Caco-2 (cell line): ENCODE results near the gene FLOT1. TPM values are rescaled to one million over a fixed set of nuclear protein-coding genes. Genes with fewer than 3 reads are reported as not detected.

Experiments used
- BruUV-seq: library from RNA; stranded (reverse); fragments of 400-500 nt; replicated peaks from 2 replicates; lab custom pipeline; 2021; lab: Mats Ljungman, UMichigan
- CTCF ChIA-PET: fragments of 300-600 bp; sonication (Branson Sonifier 250); formaldehyde crosslinking; loops from one replicate; lab custom pipeline; 2022; ENCODE audit warnings: antibody characterized with exemption; lab: Charles Lee
- POLR2A ChIA-PET: fragments of 300-600 bp; sonication (Branson Sonifier 250); formaldehyde crosslinking; loops from one replicate; lab custom pipeline; 2022; ENCODE audit warnings: antibody characterized with exemption; lab: Charles Lee
- DNase-seq, 2 experiments: peaks; one replicate each; pipeline versions ENCODE4 v3.0.0 to v3.0.0-alpha.2; 2020 to 2022
- H3K27me3 ChIP-seq: replicated peaks from 2 replicates; pipeline ENCODE4 v1.6.0; 2011; ENCODE audit warnings: low read length; ENCODE audit not compliant: control insufficient read depth, insufficient read depth
- H3K36me3 ChIP-seq: 2 replicates; pipeline ENCODE4 v1.5.1; 2011; ENCODE audit warnings: low read length; ENCODE audit not compliant: control insufficient read depth, insufficient read depth
- H3K4me1 ChIP-seq: fragments of 250-450 bp; sonication (Bioruptor Pico); 2 replicates; pipeline ENCODE4 v1.5.1; 2020; ENCODE audit warnings: mild to moderate bottlenecking
- H3K4me3 ChIP-seq: 2 replicates; pipeline ENCODE4 v1.5.1; 2011; ENCODE audit warnings: low read depth, mild to moderate bottlenecking, control low read depth, low read length
- H3K9me3 ChIP-seq: fragments of 250-450 bp; sonication (Bioruptor Pico); 2 replicates; pipeline ENCODE4 v1.5.1; 2020; ENCODE audit warnings: mild to moderate bottlenecking, moderate library complexity
- H3K27ac Mint-ChIP-seq: one replicate; pipeline ENCODE4 v1.8.0; 2022; ENCODE audit warnings: mixed read lengths; ENCODE audit not compliant: unreplicated experiment
- H3K27me3 Mint-ChIP-seq: one replicate; pipeline ENCODE4 v1.8.0; 2022; ENCODE audit warnings: mixed read lengths; ENCODE audit not compliant: insufficient read depth, unreplicated experiment
- H3K36me3 Mint-ChIP-seq: one replicate; pipeline ENCODE4 v1.8.0; 2022; ENCODE audit warnings: mild to moderate bottlenecking, mixed read lengths; ENCODE audit not compliant: insufficient read depth, unreplicated experiment
- H3K4me1 Mint-ChIP-seq: one replicate; pipeline ENCODE4 v1.8.0; 2022; ENCODE audit warnings: low read depth, mixed read lengths; ENCODE audit not compliant: unreplicated experiment
- H3K4me3 Mint-ChIP-seq: one replicate; pipeline ENCODE4 v1.8.0; 2022; ENCODE audit warnings: mild to moderate bottlenecking, moderate library complexity, mixed read lengths; ENCODE audit not compliant: unreplicated experiment
- H3K9me3 Mint-ChIP-seq: one replicate; pipeline ENCODE4 v1.8.0; 2022; ENCODE audit warnings: mixed read lengths; ENCODE audit not compliant: unreplicated experiment
- intact Hi-C: fragments of 100-400 bp; cut with micrococcal nuclease; formaldehyde crosslinking; loops from one replicate; pipeline ENCODE4 v1.10.0; 2022; ENCODE audit not compliant: unreplicated experiment
- total RNA-seq: library from RNA; stranded (reverse); gene quantifications from 2 replicates; pipeline ENCODE4 v1.2.3, GENCODE V29; 2022
- TF ChIP-seq, protein P1 (sequence below), 2 experiments: fragments of 200-600 bp in 1 of 2; IDR thresholded peaks; 1 replicate in 1 of 2; 2 replicates in 1 of 2; pipeline versions ENCODE4 v1.5.1 to v1.8.0; 2011 to 2022; ENCODE audit warnings: antibody characterized with exemption in 1 of 2, control low read depth in 1 of 2, inconsistent platforms in 1 of 2, low read depth in 1 of 2, low read length in 1 of 2, mild to moderate bottlenecking in 1 of 2, moderate library complexity in 1 of 2; ENCODE audit not compliant: insufficient read depth in 1 of 2, severe bottlenecking in 1 of 2, unreplicated experiment in 1 of 2

Gene FLOT1
- total RNA-seq, 1 experiment from 2014 or later, result 113 TPM

DNA sequence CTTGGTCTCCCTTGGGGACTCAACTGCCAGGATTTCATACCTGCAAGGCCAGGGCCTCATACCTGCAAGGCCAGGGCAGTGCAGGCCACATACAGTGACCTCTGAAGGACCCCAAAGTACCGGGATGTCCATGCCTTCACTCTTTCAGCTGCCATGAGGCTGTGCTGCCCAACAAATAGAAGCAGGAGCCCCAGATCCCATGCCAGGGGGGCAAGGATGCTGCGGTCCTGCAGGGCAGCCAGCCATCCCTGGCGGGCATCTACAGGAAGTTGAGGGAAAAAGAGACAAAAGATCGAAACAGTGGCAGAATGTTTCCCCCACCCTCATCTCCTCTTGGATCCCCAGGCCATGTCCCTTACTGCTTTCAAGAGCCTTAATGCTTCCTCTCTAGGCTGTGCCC is 52.5 kb downstream of the FLOT1 start:
- Histone ChIP-seq H3K4me3 (peak overlapping the region; percentile 75), H3K27me3 (no peaks in the 10 kb centered on the region), H3K36me3 (no peaks in the 10 kb centered on the region), H3K9me3 (no peaks in the 10 kb centered on the region), H3K4me1 (peaks cover 22% of the 10 kb centered on the region)
- Mint-ChIP-seq H3K36me3 (peaks cover 10% of the 10 kb centered on the region), H3K27me3 (no peaks in the 10 kb centered on the region), H3K4me3 (peak overlapping the region; percentile 74), H3K27ac (peak overlapping the region; percentile 39), H3K9me3 (no peaks in the 10 kb centered on the region), H3K4me1 (peaks cover 46% of the 10 kb centered on the region)
- TF ChIP-seq, protein P1, sequence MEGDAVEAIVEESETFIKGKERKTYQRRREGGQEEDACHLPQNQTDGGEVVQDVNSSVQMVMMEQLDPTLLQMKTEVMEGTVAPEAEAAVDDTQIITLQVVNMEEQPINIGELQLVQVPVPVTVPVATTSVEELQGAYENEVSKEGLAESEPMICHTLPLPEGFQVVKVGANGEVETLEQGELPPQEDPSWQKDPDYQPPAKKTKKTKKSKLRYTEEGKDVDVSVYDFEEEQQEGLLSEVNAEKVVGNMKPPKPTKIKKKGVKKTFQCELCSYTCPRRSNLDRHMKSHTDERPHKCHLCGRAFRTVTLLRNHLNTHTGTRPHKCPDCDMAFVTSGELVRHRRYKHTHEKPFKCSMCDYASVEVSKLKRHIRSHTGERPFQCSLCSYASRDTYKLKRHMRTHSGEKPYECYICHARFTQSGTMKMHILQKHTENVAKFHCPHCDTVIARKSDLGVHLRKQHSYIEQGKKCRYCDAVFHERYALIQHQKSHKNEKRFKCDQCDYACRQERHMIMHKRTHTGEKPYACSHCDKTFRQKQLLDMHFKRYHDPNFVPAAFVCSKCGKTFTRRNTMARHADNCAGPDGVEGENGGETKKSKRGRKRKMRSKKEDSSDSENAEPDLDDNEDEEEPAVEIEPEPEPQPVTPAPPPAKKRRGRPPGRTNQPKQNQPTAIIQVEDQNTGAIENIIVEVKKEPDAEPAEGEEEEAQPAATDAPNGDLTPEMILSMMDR (IDR thresholded peaks at IDR 0.05; ENCODE audit: insufficient read depth in 1 of 2, low read depth in 1 of 2, low read length in 1 of 2, severe bottlenecking in 1 of 2, unreplicated experiment in 1 of 2), result no peak
- POLR2A ChIA-PET, result no interaction called here
- DNase-seq, result no peak
- intact Hi-C loops, result loop anchor here (1.0 kb wide), 1 partner anchor 27 kb away; the partner anchor contains the start of gene MDC1
- CTCF ChIA-PET, result interaction anchor here (0.6 to 2.0 kb wide), 5 partner anchors 11 to 65 kb away, joined by 3 to 6 read pairs (median 5); partner anchors contain the start of genes DHX16 and MDC1
- BruUV-seq, result no TSS peak

DNA sequence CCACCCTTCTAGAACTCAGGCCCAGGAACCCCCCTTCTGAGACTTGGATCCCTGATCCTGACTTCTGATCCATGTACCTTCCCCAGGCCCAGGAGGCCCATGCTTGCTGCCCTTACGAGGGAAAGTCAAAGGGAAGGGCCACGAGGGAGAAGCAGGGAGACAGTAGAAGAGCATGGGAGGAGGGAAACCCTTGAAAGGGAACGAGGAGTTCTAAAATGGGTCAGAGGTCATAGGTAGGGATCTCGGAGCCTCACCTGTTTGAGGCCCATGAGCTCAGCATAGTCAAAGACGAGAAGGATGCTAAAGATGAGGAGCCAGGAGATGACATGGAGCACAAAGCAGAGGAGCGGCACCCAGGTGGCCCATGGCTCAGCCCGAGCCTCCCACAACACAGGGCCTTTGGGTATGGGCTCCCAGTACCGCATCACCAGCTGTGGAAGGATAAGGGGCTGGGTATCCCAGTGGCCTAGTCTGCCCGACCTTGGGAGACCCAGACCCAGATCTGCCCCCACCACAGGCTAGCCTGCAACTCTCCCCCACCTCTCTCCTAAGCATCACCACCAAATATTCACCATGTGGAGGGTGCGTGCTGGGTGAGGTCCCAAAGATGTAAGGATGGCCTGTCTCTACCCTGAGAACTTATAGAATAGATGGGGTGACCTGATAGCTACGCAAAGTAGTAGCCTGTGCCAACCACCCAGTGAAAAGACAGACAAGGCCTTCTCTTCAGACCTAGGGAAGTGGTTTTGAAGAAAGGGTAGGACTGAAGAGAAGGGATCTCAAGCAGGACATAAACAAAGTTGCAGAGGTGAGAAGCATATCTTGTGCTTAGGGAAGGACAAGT is 53.2 kb downstream of the FLOT1 start:
- Mint-ChIP-seq H3K27me3 (no peaks in the 10 kb centered on the region), H3K4me3 (peak overlapping the region; percentile 82), H3K36me3 (peaks cover 10% of the 10 kb centered on the region), H3K4me1 (peaks cover 43% of the 10 kb centered on the region), H3K9me3 (no peaks in the 10 kb centered on the region), H3K27ac (no peak overlapping the region)
- intact Hi-C loops, result no loop called here
- TF ChIP-seq, protein P1 (IDR thresholded peaks at IDR 0.05; ENCODE audit: insufficient read depth in 1 of 2, low read depth in 1 of 2, low read length in 1 of 2, severe bottlenecking in 1 of 2, unreplicated experiment in 1 of 2), result no peak
- Histone ChIP-seq H3K4me3 (no peak overlapping the region), H3K36me3 (no peaks in the 10 kb centered on the region), H3K27me3 (no peaks in the 10 kb centered on the region), H3K9me3 (no peaks in the 10 kb centered on the region), H3K4me1 (peaks cover 19% of the 10 kb centered on the region)
- CTCF ChIA-PET, result interaction anchor here (1.0 kb wide), 1 partner anchor 13 kb away, joined by 3 read pairs; no protein-coding TSS in a partner anchor
- no TSS peak for BruUV-seq
- POLR2A ChIA-PET, result interaction anchor here (1.4 kb wide), 1 partner anchor 28 kb away, joined by 3 read pairs; the partner anchor contains the start of gene MDC1
- DNase-seq, result no peak

DNA sequence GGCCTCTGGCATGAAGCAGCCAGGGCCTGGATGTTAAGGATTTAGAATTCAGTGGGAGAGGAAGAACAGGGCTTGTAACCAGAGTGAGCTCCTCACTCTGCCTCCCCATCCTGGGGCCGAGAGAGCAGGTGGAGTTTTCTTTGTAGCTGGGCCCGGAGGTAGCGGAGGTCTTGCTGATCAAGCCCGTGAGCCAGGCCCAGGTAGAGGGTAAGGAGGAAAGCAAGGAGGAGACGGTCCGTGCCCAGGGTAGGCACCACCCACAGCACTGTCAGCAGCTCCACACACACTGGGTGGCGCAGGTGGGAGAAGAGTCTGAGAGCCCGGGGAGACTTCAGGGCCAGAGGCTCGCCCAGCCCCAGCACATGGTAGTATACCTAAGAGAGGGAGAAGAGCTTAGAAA is 53.9 kb downstream of the FLOT1 start:
- H3K4me1 ChIP-seq, result peaks cover 19% of the 10 kb centered on the region

More for the DNA sequence above, 53.9 kb downstream of the FLOT1 start:
- no peaks in the 10 kb centered on the region for H3K9me3 Mint-ChIP-seq
- no TSS peak for BruUV-seq
- CTCF ChIA-PET, result interaction anchor here (1.9 kb wide), 1 partner anchor 9 kb away, joined by 7 read pairs; no protein-coding TSS in a partner anchor
- H3K27me3 Mint-ChIP-seq, result no peaks in the 10 kb centered on the region
- H3K27me3 ChIP-seq, result no peaks in the 10 kb centered on the region
- POLR2A ChIA-PET, result interaction anchor here (1.4 kb wide), 1 partner anchor 29 kb away, joined by 3 read pairs; the partner anchor contains the start of gene MDC1
- no peak for DNase-seq
- no peak overlapping the region for H3K27ac Mint-ChIP-seq
- TF ChIP-seq, protein P1 (IDR thresholded peaks at IDR 0.05; ENCODE audit: insufficient read depth in 1 of 2, low read depth in 1 of 2, low read length in 1 of 2, severe bottlenecking in 1 of 2, unreplicated experiment in 1 of 2), result no peak
- intact Hi-C loops, result no loop called here
- H3K36me3 ChIP-seq, result no peaks in the 10 kb centered on the region
- peaks cover 49% of the 10 kb centered on the region for H3K4me1 Mint-ChIP-seq
- no peaks in the 10 kb centered on the region for H3K9me3 ChIP-seq
- peaks cover 10% of the 10 kb centered on the region for H3K36me3 Mint-ChIP-seq
- H3K4me3 ChIP-seq, result no peak overlapping the region
- peak overlapping the region; percentile 82 for H3K4me3 Mint-ChIP-seq
